Measurements from ENCODE around the gene STK32B. TPM values are rescaled to one million over a fixed set of nuclear protein-coding genes. Genes with fewer than 3 reads are reported as not detected.
"Not testable (repeated sequence)": the region's sequence is repeated elsewhere in the genome, so short reads cannot be mapped to it uniquely, and the experiment has no call there.

Gene STK32B
- total and polyA plus RNA-seq, 2 donors (not counting 3 experiments of a cell fraction or from before 2014, with no cell fraction given) = 5.6 to 7.8 TPM

GRCh38 chr4:5004496-5004895 lies 46.8 kb upstream of the STK32B start:
- Histone ChIP-seq H3K4me2 (ENCODE audit: insufficient read depth, low read length) (no peak overlapping the region), H2AFZ (ENCODE audit: low read depth, low read length) (no peak overlapping the region), H3K9me3 (replicated peaks; ENCODE audit: control insufficient read depth, insufficient read depth, low read length) (no peaks in the 10 kb centered on the region), H3K27ac (ENCODE audit: insufficient read depth, low read depth, low read length) (no peak overlapping the region), H3K27me3 (ENCODE audit: control insufficient read depth in 2 of 2, insufficient read depth in 2 of 2, low read length in 2 of 2) (peaks cover 6 to 14% of the 10 kb centered on the region in 2 experiments), H3K9me1 (replicated peaks; ENCODE audit: control insufficient read depth, extremely low read depth, insufficient read depth, low read length) (no peaks in the 10 kb centered on the region), H3K4me1 (ENCODE audit: control insufficient read depth, extremely low read depth, insufficient read depth, low read length) (no peaks in the 10 kb centered on the region), H3K4me3 (replicated peaks in 1 of 3; ENCODE audit: insufficient read depth in 1 of 3, low read depth in 1 of 3, low read length in 3 of 3) (no peak overlapping the region), H3K9ac (replicated peaks; ENCODE audit: extremely low read depth, insufficient read depth, low read length) (no peak overlapping the region), H4K20me1 (replicated peaks; ENCODE audit: control insufficient read depth, extremely low read depth, insufficient read depth, low read length) (no peaks in the 10 kb centered on the region), H3K79me2 (ENCODE audit: control insufficient read depth, insufficient read depth, low read length) (no peaks in the 10 kb centered on the region), H3K36me3 (ENCODE audit: control insufficient read depth in 2 of 2, extremely low read depth in 1 of 2, insufficient read depth in 2 of 2, low read length in 2 of 2) (no peaks in the 10 kb centered on the region)
- FAIRE-seq (no peak), DNase-seq (ENCODE audit: low read depth, low spot score) (no peak)
- intact Hi-C loops (cut with micrococcal nuclease) (no loop called here), dilution Hi-C loops (cut with MboI; ENCODE audit: extremely low pct_ligation_motif_present, low sequenced_read_pairs) (no loop called here)
- ChIA-PET CTCF (interaction anchor here (1.3 kb wide), 1 partner anchor 47 kb away, joined by 7 read pairs; the partner anchor contains the start of gene STK32B), POLR2A (no interaction called here)
- no TSS peak for BruUV-seq (replicated peaks)
- TF ChIP-seq, protein P1, sequence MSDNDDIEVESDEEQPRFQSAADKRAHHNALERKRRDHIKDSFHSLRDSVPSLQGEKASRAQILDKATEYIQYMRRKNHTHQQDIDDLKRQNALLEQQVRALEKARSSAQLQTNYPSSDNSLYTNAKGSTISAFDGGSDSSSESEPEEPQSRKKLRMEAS (IDR thresholded peaks at IDR 0.05; ENCODE audit: insufficient read depth, insufficient read length) = no peak
- TF ChIP-seq POLR2A (IDR thresholded peaks at IDR 0.05; ENCODE audit: low read depth, low read length) = no peak
- TF ChIP-seq JUN (IDR thresholded peaks at IDR 0.05; ENCODE audit: borderline replicate concordance, insufficient read depth, insufficient read length, low read depth) = no peak
- TF ChIP-seq GATA2 (IDR thresholded peaks at IDR 0.05; ENCODE audit: insufficient read depth, insufficient read length, low read depth, low read length) = no peak
- no peak for TF ChIP-seq EZH2 (IDR thresholded peaks at IDR 0.05; ENCODE audit: borderline replicate concordance, low read depth, low read length, severe bottlenecking)
- no peak for TF ChIP-seq MYC (IDR thresholded peaks at IDR 0.05; ENCODE audit: low read depth, low read length)
- no peak for TF ChIP-seq FOS (IDR thresholded peaks at IDR 0.05; ENCODE audit: borderline replicate concordance, insufficient read depth, low read length)
- TF ChIP-seq CTCF (IDR thresholded peaks at IDR 0.05; ENCODE audit: extremely low read depth in 1 of 2, insufficient read depth in 1 of 2, low read depth in 1 of 2, low read length in 2 of 2) = no peak
- TF ChIP-seq POLR2AphosphoS5 (IDR thresholded peaks at IDR 0.05; ENCODE audit: insufficient read depth, low read depth, low read length) = no peak

DNA sequence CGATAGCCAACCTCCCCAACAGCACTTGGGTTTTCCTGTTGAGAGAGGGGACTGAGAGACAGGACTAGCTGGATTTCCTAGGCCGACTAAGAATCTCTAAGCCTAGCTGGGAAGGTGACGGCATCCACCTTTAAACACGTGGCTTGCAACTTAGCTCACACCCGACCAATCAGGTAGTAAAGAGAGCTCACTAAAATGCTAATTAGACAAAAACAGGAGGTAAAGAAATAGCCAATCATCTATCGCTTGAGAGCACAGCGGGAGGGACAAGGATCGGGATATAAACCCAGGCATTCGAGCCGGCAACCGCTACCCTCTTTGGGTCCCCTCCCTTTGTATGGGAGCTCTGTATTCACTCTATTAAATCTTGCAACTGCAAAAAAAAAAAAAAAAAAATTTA lies 44.3 kb upstream of the STK32B start:
- POLR2A ChIA-PET = not testable (repeated sequence)

More for the DNA sequence above, 44.3 kb upstream of the STK32B start:
- H3K79me2 ChIP-seq (ENCODE audit: control insufficient read depth, insufficient read depth, low read length); DNase-seq (ENCODE audit: low read depth, low spot score); dilution Hi-C loops (cut with MboI; ENCODE audit: extremely low pct_ligation_motif_present, low sequenced_read_pairs); intact Hi-C loops (cut with micrococcal nuclease); H3K4me2 ChIP-seq (ENCODE audit: insufficient read depth, low read length); H3K9me3 ChIP-seq (replicated peaks; ENCODE audit: control insufficient read depth, insufficient read depth, low read length); H4K20me1 ChIP-seq (replicated peaks; ENCODE audit: control insufficient read depth, extremely low read depth, insufficient read depth, low read length); FAIRE-seq; H3K4me3 ChIP-seq (replicated peaks in 1 of 3; ENCODE audit: insufficient read depth in 1 of 3, low read depth in 1 of 3, low read length in 3 of 3); H3K9me1 ChIP-seq (replicated peaks; ENCODE audit: control insufficient read depth, extremely low read depth, insufficient read depth, low read length); BruUV-seq (replicated peaks); H2AFZ ChIP-seq (ENCODE audit: low read depth, low read length); H3K4me1 ChIP-seq (ENCODE audit: control insufficient read depth, extremely low read depth, insufficient read depth, low read length); H3K36me3 ChIP-seq (ENCODE audit: control insufficient read depth in 2 of 2, extremely low read depth in 1 of 2, insufficient read depth in 2 of 2, low read length in 2 of 2); H3K9ac ChIP-seq (replicated peaks; ENCODE audit: extremely low read depth, insufficient read depth, low read length); H3K27ac ChIP-seq (ENCODE audit: insufficient read depth, low read depth, low read length): not testable (repeated sequence)
- CTCF ChIA-PET = interaction anchor here (1.0 to 2.2 kb wide), 3 partner anchors 11 to 45 kb away, joined by 3 to 5 read pairs (median 3); partner anchors contain the start of gene STK32B
- H3K27me3 ChIP-seq (ENCODE audit: control insufficient read depth in 2 of 2, insufficient read depth in 2 of 2, low read length in 2 of 2) = peaks cover 9 to 16% of the 10 kb centered on the region in 2 experiments

All from endothelial cell of umbilical vein (primary cell).